ENCODE results near the gene SYCP2L. TPM values are rescaled to one million over a fixed set of nuclear protein-coding genes. Genes with fewer than 3 reads are reported as not detected.
"Not testable (repeated sequence)": the region's sequence is repeated elsewhere in the genome, so short reads cannot be mapped to it uniquely, and the experiment has no call there.

Gene SYCP2L
- total and polyA plus RNA-seq, 10 of the 15 experiments (the other 5 are each of a cell fraction or from before 2014, with no cell fraction given) = 0.03 to 0.12 (median 0.04) TPM; not detected in 7

DNA sequence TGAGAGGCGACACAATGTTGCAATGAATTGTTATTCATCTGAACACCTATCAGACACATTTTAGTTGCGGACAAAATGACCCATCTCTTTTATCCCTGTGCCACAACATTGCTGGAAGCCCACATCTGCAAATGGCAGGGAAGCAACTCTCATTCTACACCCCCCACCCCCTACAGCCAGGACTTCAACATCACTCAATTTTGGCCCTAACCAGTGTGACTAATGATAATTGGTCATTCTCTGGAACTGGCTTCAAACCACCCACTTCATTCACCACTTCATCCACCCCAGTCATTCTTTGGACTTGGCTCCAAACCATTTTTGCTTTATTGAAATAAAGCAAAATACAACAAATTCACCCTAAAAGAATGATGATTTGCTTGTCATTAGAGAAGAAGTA lies 6.5 kb upstream of the SYCP2L start:
- intact Hi-C loops (cut with micrococcal nuclease; ENCODE audit: unreplicated experiment) (no loop called here), in situ Hi-C loops (cut with MboI) (no loop called here)
- WGBS (ENCODE audit: insufficient coverage, insufficient replicate concordance, low lambda C conversion rate, missing lambda C conversion rate) = 66% methylated on average over 2 of the region's 2 CpGs
- H3K9me3 ChIP-seq (replicated peaks; ENCODE audit: control insufficient read depth, insufficient read depth, low read length) = no peaks in the 10 kb centered on the region; the same call in 2 of the 3 replicates
- H3K27ac ChIP-seq (ENCODE audit: control insufficient read depth, insufficient read depth) = no peak overlapping the region
- no peak overlapping the region for H3K4me2 ChIP-seq (ENCODE audit: control insufficient read depth, insufficient read depth)
- H3K27me3 ChIP-seq (replicated peaks in 1 of 2; ENCODE audit: control insufficient read depth in 2 of 2, insufficient read depth in 2 of 2, low read length in 1 of 2) = peaks cover 0 to 8% of the 10 kb centered on the region in 2 experiments
- H2AFZ ChIP-seq (ENCODE audit: control insufficient read depth, low read depth, low read length) = no peak overlapping the region
- no peak for FAIRE-seq
- H3K9ac ChIP-seq (ENCODE audit: control insufficient read depth, insufficient read depth, low read length) = no peak overlapping the region
- no TSS peak for BruUV-seq (replicated peaks)
- ATAC-seq = no peak
- DNase-seq (ENCODE audit: low read depth, low spot score) = no peak
- no peaks in the 10 kb centered on the region for H4K20me1 ChIP-seq (ENCODE audit: control insufficient read depth, insufficient read depth)
- RAD21 ChIA-PET (ENCODE audit: unreplicated experiment) = no interaction called here
- CTCF ChIA-PET = no interaction called here
- no peak overlapping the region for H3K4me3 ChIP-seq
- TF ChIP-seq SIX5 (IDR thresholded peaks at IDR 0.05; ENCODE audit: low read depth, low read length, severe bottlenecking) (no peak), SREBF1 (IDR thresholded peaks at IDR 0.05; ENCODE audit: low read length) (no peak), RB1 (IDR thresholded peaks at IDR 0.05; ENCODE audit: borderline replicate concordance) (no peak), EP300 (IDR thresholded peaks at IDR 0.05; ENCODE audit: borderline replicate concordance in 1 of 2, control insufficient read depth in 1 of 2, low read depth in 2 of 2, low read length in 2 of 2) (no peak), POLR2AphosphoS5 (IDR thresholded peaks at IDR 0.05; ENCODE audit: low read length) (no peak), RCOR1 (conservative IDR thresholded peaks at IDR 0.05; ENCODE audit: low read depth, low read length) (no peak), HDAC6 (IDR thresholded peaks at IDR 0.05; ENCODE audit: unreplicated experiment) (no peak)
- TF ChIP-seq, protein P1, sequence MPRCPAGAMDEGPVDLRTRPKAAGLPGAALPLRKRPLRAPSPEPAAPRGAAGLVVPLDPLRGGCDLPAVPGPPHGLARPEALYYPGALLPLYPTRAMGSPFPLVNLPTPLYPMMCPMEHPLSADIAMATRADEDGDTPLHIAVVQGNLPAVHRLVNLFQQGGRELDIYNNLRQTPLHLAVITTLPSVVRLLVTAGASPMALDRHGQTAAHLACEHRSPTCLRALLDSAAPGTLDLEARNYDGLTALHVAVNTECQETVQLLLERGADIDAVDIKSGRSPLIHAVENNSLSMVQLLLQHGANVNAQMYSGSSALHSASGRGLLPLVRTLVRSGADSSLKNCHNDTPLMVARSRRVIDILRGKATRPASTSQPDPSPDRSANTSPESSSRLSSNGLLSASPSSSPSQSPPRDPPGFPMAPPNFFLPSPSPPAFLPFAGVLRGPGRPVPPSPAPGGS (IDR thresholded peaks at IDR 0.05; ENCODE audit: borderline replicate concordance, insufficient read depth, low read depth, low read length, poor library complexity, severe bottlenecking) = no peak
- TF ChIP-seq, protein P2, sequence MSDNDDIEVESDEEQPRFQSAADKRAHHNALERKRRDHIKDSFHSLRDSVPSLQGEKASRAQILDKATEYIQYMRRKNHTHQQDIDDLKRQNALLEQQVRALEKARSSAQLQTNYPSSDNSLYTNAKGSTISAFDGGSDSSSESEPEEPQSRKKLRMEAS (IDR thresholded peaks at IDR 0.05; ENCODE audit: low read depth, low read length) = no peak
- TF ChIP-seq, protein P3, sequence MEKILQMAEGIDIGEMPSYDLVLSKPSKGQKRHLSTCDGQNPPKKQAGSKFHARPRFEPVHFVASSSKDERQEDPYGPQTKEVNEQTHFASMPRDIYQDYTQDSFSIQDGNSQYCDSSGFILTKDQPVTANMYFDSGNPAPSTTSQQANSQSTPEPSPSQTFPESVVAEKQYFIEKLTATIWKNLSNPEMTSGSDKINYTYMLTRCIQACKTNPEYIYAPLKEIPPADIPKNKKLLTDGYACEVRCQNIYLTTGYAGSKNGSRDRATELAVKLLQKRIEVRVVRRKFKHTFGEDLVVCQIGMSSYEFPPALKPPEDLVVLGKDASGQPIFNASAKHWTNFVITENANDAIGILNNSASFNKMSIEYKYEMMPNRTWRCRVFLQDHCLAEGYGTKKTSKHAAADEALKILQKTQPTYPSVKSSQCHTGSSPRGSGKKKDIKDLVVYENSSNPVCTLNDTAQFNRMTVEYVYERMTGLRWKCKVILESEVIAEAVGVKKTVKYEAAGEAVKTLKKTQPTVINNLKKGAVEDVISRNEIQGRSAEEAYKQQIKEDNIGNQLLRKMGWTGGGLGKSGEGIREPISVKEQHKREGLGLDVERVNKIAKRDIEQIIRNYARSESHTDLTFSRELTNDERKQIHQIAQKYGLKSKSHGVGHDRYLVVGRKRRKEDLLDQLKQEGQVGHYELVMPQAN (conservative IDR thresholded peaks at IDR 0.05) = no peak
- TF ChIP-seq, protein P4, sequence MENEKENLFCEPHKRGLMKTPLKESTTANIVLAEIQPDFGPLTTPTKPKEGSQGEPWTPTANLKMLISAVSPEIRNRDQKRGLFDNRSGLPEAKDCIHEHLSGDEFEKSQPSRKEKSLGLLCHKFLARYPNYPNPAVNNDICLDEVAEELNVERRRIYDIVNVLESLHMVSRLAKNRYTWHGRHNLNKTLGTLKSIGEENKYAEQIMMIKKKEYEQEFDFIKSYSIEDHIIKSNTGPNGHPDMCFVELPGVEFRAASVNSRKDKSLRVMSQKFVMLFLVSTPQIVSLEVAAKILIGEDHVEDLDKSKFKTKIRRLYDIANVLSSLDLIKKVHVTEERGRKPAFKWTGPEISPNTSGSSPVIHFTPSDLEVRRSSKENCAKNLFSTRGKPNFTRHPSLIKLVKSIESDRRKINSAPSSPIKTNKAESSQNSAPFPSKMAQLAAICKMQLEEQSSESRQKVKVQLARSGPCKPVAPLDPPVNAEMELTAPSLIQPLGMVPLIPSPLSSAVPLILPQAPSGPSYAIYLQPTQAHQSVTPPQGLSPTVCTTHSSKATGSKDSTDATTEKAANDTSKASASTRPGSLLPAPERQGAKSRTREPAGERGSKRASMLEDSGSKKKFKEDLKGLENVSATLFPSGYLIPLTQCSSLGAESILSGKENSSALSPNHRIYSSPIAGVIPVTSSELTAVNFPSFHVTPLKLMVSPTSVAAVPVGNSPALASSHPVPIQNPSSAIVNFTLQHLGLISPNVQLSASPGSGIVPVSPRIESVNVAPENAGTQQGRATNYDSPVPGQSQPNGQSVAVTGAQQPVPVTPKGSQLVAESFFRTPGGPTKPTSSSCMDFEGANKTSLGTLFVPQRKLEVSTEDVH (IDR thresholded peaks at IDR 0.05; ENCODE audit: low read depth, partially characterized antibody) = no peak
- SMC1A ChIA-PET (ENCODE audit: uncharacterized antibody, unreplicated experiment) = no interaction called here
- POLR2A ChIA-PET = no interaction called here
- no peaks in the 10 kb centered on the region for H3K79me2 ChIP-seq (ENCODE audit: control insufficient read depth, insufficient read depth, low read length)
- H3K4me1 ChIP-seq (ENCODE audit: control insufficient read depth, insufficient read depth, low read length) = no peaks in the 10 kb centered on the region
- H3K36me3 ChIP-seq (ENCODE audit: control insufficient read depth in 2 of 2, insufficient read depth in 2 of 2, low read length in 1 of 2) = no peaks in the 10 kb centered on the region

DNA sequence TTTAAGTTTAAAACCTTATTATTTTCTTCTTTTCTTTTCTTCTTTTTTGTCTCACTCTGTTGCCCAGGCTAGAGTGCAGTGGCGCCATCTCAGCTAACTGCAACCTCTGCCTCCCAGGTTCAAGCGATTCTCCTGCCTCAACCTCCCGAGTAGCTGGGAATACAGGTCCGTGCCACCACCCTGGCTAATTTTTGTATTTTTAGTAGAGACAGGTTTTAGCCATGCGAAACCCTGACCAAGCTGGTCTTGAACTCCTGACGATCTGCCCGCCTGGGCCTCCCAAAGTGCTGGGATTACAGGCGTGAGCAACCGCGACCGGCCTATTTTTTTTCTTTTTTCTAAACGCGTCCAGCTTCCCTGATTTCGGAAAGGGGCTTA lies 4.6 kb upstream of the SYCP2L start:
- H2AFZ ChIP-seq (ENCODE audit: control insufficient read depth, low read depth, low read length); in situ Hi-C loops (cut with MboI); H3K4me1 ChIP-seq (ENCODE audit: control insufficient read depth, insufficient read depth, low read length); BruUV-seq (replicated peaks); H3K9me3 ChIP-seq (replicated peaks; ENCODE audit: control insufficient read depth, insufficient read depth, low read length); POLR2A ChIA-PET; FAIRE-seq; RAD21 ChIA-PET (ENCODE audit: unreplicated experiment); H3K27ac ChIP-seq (ENCODE audit: control insufficient read depth, insufficient read depth); SMC1A ChIA-PET (ENCODE audit: uncharacterized antibody, unreplicated experiment); H3K4me3 ChIP-seq; H4K20me1 ChIP-seq (ENCODE audit: control insufficient read depth, insufficient read depth); H3K9ac ChIP-seq (ENCODE audit: control insufficient read depth, insufficient read depth, low read length); DNase-seq (ENCODE audit: low read depth, low spot score); intact Hi-C loops (cut with micrococcal nuclease; ENCODE audit: unreplicated experiment); CTCF ChIA-PET; H3K79me2 ChIP-seq (ENCODE audit: control insufficient read depth, insufficient read depth, low read length); ATAC-seq; H3K4me2 ChIP-seq (ENCODE audit: control insufficient read depth, insufficient read depth); H3K36me3 ChIP-seq (ENCODE audit: control insufficient read depth in 2 of 2, insufficient read depth in 2 of 2, low read length in 1 of 2): not testable (repeated sequence)
- WGBS (ENCODE audit: insufficient coverage, insufficient replicate concordance, low lambda C conversion rate, missing lambda C conversion rate) = 55% methylated on average over 14 of the region's 14 CpGs
- peaks cover 8 to 11% of the 10 kb centered on the region in 2 experiments for H3K27me3 ChIP-seq (replicated peaks in 1 of 2; ENCODE audit: control insufficient read depth in 2 of 2, insufficient read depth in 2 of 2, low read length in 1 of 2)

Measured in GM12878 (cell line).